ENCODE data around the gene AARS2.

- peak; percentile 95 for TF ChIP-seq TAF1 (IDR thresholded peaks at IDR 0.05; ENCODE audit: low read depth, low read length)
- TF ChIP-seq SPI1 (IDR thresholded peaks at IDR 0.05; ENCODE audit: low read depth, low read length), result no peak; the same call in 1 of the 2 replicates
- peak; percentile 93 for TF ChIP-seq POLR2A (IDR thresholded peaks at IDR 0.05; ENCODE audit: low read depth, low read length)
- peak; percentile 93 for TF ChIP-seq POLR2AphosphoS5 (IDR thresholded peaks at IDR 0.05; ENCODE audit: low read depth, low read length)
- TF ChIP-seq PAX5 (IDR thresholded peaks at IDR 0.05; ENCODE audit: insufficient read depth, low read length, severe bottlenecking), result peak; percentile 71
These were observed at the start of gene AARS2 for GRCh38 chr6:44312901-44313788.

Data from GM12891 (cell line).